ENCODE results near the gene PLA2G2F. TPM values are rescaled to one million over a fixed set of nuclear protein-coding genes. Genes with fewer than 3 reads are reported as not detected.

Gene PLA2G2F
- polyA plus RNA-seq, 12 donors: not detected

- no peak for DNase-seq
Measured at GRCh38 chr1:20142001-20142710, 3.0 kb downstream of the PLA2G2F start.

- DNase-seq: no peak
Measured at GRCh38 chr1:20143318-20143717, 4.2 kb downstream of the PLA2G2F start.

GRCh38 chr1:20143734-20144565, 4.8 kb downstream of the PLA2G2F start:
- DNase-seq: no peak

GRCh38 chr1:20147846-20148570, 8.9 kb downstream of the PLA2G2F start:
- DNase-seq: no peak

GRCh38 chr1:20148571-20149500, 9.7 kb downstream of the PLA2G2F start:
- DNase-seq: no peak

GRCh38 chr1:20149601-20150325, 10.6 kb downstream of the PLA2G2F start:
- no peak for DNase-seq

- DNase-seq: no peak
Measured at GRCh38 chr1:20150326-20150705, 11.2 kb downstream of the PLA2G2F start.

- no peak for DNase-seq
Measured at GRCh38 chr1:20150969-20151368, 11.8 kb downstream of the PLA2G2F start.

GRCh38 chr1:20151906-20152598, 12.9 kb downstream of the PLA2G2F start:
- DNase-seq: peak; percentile 77

GRCh38 chr1:20152599-20152930, 13.4 kb downstream of the PLA2G2F start:
- DNase-seq: no peak

- DNase-seq: no peak
Measured at GRCh38 chr1:20153000-20153418, 13.9 kb downstream of the PLA2G2F start.

- DNase-seq: no peak
Measured at GRCh38 chr1:20154301-20154831, 15.2 kb downstream of the PLA2G2F start.

- no peak for DNase-seq
Measured at GRCh38 chr1:20158358-20159070, 19.4 kb downstream of the PLA2G2F start.

GRCh38 chr1:20160034-20160433, 20.9 kb downstream of the PLA2G2F start:
- no peak for DNase-seq

GRCh38 chr1:20164694-20165202, 25.6 kb downstream of the PLA2G2F start:
- peak; percentile 26 for DNase-seq

- DNase-seq: no peak
Measured at GRCh38 chr1:20165522-20165951, 26.4 kb downstream of the PLA2G2F start.

- DNase-seq: no peak
Measured at GRCh38 chr1:20166051-20166450, 26.9 kb downstream of the PLA2G2F start.

GRCh38 chr1:20167126-20167525, 28.0 kb downstream of the PLA2G2F start:
- DNase-seq: no peak

Data from muscle of arm (tissue), 12 donors.